ENCODE data around the gene FNDC3A.
A peak's percentile ranks its signal among the peaks of the same experiment; 100 is the strongest.
"Not testable (repeated sequence)": the region's sequence is repeated elsewhere in the genome, so short reads cannot be mapped to it uniquely, and the experiment has no call there.

FNDC3A gene

GRCh38 chr13:48985756-48986155, 10.0 kb downstream of the FNDC3A start:
- Histone ChIP-seq H3K36me3 (peaks cover under 1 to 49% (median 37%) of the 10 kb centered on the region in 11 experiments; a peak in 20 of 22 replicates), H3K9me3 (replicated peaks in 1 of 11) (peaks cover 29 to 57% (median 44%) of the 10 kb centered on the region in 11 experiments), H3K4me2 (no peak overlapping the region), H3K9ac (no peak overlapping the region), H3K4me3 (no peak overlapping the region), H3K4me1 (peaks cover 0 to 8% (median 3%) of the 10 kb centered on the region in 10 experiments; a peak in 16 of 20 replicates), H3K27me3 (no peaks in the 10 kb centered on the region), H3K27ac (no peak overlapping the region), H4K20me1 (peaks cover 0 to 26% (median 10%) of the 10 kb centered on the region in 11 experiments; a peak in 10 of 22 replicates)
- TF ChIP-seq Cebpa-rat (IDR thresholded peaks at IDR 0.05) = no peak

DNA sequence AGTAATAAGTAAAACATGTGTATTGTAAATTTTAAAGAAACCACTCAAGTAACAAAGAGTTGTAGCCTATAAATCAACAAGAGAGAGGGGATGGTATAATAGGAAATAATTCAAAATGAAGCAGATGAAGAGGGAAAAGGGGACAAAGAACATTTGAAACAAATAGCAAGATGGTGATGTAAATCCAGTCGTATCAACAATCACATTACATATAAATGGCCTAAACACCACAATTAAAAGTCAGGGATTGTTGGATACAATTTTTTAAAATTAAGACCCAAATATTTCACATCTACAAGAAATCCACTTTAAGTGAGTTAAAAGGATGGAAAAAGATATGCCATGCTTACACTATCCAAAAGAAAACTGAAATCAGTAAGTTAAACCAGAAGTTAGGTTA, 15.2 kb downstream of the FNDC3A start:
- H3K27ac ChIP-seq = no peak overlapping the region
- H3K9ac ChIP-seq = no peak overlapping the region
- peaks cover 0 to 12% (median 7%) of the 10 kb centered on the region in 10 experiments; a peak in 11 of 20 replicates for H3K4me1 ChIP-seq
- H3K9me3 ChIP-seq (replicated peaks in 1 of 11) = peaks cover 46 to 70% (median 56%) of the 10 kb centered on the region in 11 experiments
- peaks cover 0 to 4% (median 0%) of the 10 kb centered on the region in 11 experiments; a peak in 2 of 22 replicates for H4K20me1 ChIP-seq
- peaks cover 21 to 71% (median 50%) of the 10 kb centered on the region in 11 experiments; a peak in 21 of 22 replicates for H3K36me3 ChIP-seq
- H3K27me3 ChIP-seq = no peaks in the 10 kb centered on the region
- no peak for TF ChIP-seq Cebpa-rat (IDR thresholded peaks at IDR 0.05)
- H3K4me2 ChIP-seq = no peak overlapping the region
- H3K4me3 ChIP-seq = no peak overlapping the region

DNA sequence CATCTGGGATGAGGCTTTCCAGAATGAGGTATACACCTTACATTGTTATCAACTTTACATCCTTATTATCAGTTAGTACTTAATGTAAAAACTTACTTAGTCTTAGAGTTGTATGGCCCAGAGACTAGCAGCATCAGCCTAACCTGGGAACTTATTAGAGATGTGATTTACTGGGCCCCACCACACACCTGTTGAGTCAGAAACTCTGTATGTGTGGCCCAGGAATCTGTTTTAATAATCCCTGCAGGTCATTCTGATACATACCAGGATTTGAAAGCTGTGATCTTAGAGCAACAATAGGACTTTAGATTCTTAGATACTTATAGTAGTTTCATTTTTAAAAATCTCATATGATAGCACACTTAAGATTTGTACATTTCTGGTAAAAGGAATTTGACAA, 17.4 kb downstream of the FNDC3A start:
- Histone ChIP-seq H4K20me1 (no peaks in the 10 kb centered on the region; a peak in 2 of 22 replicates), H3K4me2 (no peak overlapping the region), H3K27ac (no peak overlapping the region), H3K27me3 (no peaks in the 10 kb centered on the region), H3K4me1 (peaks cover 0 to 12% (median 7%) of the 10 kb centered on the region in 10 experiments; a peak in 11 of 20 replicates), H3K36me3 (peaks cover 30 to 79% (median 52%) of the 10 kb centered on the region in 11 experiments; a peak in 21 of 22 replicates), H3K9me3 (replicated peaks in 1 of 11) (peaks cover 45 to 75% (median 58%) of the 10 kb centered on the region in 11 experiments), H3K4me3 (no peak overlapping the region), H3K9ac (no peak overlapping the region)
- no peak for TF ChIP-seq Cebpa-rat (IDR thresholded peaks at IDR 0.05)

GRCh38 chr13:48994706-48995105, 19.0 kb downstream of the FNDC3A start:
- H3K27me3 ChIP-seq = no peaks in the 10 kb centered on the region
- no peaks in the 10 kb centered on the region; a peak in 1 of 22 replicates for H4K20me1 ChIP-seq
- H3K9ac ChIP-seq = no peak overlapping the region
- peak overlapping the region in 6 of 11 experiments; percentile 4 to 48 (median 38); a peak in 9 of 22 replicates for H3K4me2 ChIP-seq
- H3K4me3 ChIP-seq = no peak overlapping the region
- TF ChIP-seq Cebpa-rat (IDR thresholded peaks at IDR 0.05) = no peak
- peak overlapping the region in 6 of 11 experiments; percentile 8 to 59 (median 43); a peak in 10 of 22 replicates for H3K27ac ChIP-seq
- peaks cover 0 to 12% (median 7%) of the 10 kb centered on the region in 10 experiments; a peak in 11 of 20 replicates for H3K4me1 ChIP-seq
- peaks cover 40 to 75% (median 53%) of the 10 kb centered on the region in 11 experiments; a peak in 21 of 22 replicates for H3K36me3 ChIP-seq
- H3K9me3 ChIP-seq (replicated peaks in 1 of 11) = peaks cover 45 to 76% (median 56%) of the 10 kb centered on the region in 11 experiments

DNA sequence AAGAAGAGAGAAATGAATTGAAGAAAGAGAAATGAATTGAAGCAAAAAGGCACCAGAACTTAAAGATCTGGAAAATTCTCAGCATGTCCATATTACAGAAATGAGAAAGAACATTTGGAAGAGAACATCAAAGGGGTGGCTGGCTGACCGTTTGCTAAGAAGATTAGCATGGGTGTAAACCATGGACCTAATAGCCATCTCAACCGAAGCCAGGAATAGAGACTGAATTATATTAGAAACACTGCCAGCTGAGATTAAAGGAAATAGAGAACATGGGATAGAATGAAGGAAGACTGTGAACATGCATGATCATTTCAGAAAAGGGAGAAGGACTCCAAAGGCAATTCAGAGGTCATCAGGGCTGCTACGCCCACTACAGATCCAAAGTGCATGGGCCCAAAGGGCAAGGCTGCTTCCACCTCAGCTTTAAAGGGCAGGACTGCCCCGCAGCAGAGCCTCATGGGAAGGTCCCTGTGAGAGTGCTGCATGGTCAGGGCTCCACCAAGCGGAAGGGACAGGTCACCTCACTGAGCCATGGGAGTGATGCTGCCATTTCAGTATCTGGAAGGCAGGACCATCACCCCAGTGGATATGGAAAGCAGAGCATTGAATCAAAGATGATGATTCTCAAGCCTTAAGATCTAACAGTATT, 23.1 kb downstream of the FNDC3A start:
- Histone ChIP-seq H3K27me3 (no peaks in the 10 kb centered on the region), H3K9ac (no peak overlapping the region), H3K9me3 (replicated peaks in 1 of 11) (peaks cover 49 to 73% (median 62%) of the 10 kb centered on the region in 11 experiments), H3K4me2 (no peak overlapping the region), H3K4me3 (no peak overlapping the region), H3K36me3 (peaks cover 33 to 80% (median 53%) of the 10 kb centered on the region in 11 experiments; a peak in 21 of 22 replicates), H4K20me1 (peaks cover 0 to 5% (median 0%) of the 10 kb centered on the region in 11 experiments; a peak in 1 of 22 replicates), H3K27ac (no peak overlapping the region), H3K4me1 (peaks cover 0 to 12% (median 7%) of the 10 kb centered on the region in 10 experiments; a peak in 11 of 20 replicates)
- no peak for TF ChIP-seq Cebpa-rat (IDR thresholded peaks at IDR 0.05)

GRCh38 chr13:49000247-49000646, 24.5 kb downstream of the FNDC3A start:
- Histone ChIP-seq H3K4me1 (no peaks in the 10 kb centered on the region), H3K27ac (no peak overlapping the region), H3K9ac (no peak overlapping the region), H3K27me3 (no peaks in the 10 kb centered on the region), H3K4me2 (no peak overlapping the region), H3K4me3 (no peak overlapping the region; a peak in 1 of 20 replicates), H4K20me1 (peaks cover 0 to 12% (median 0%) of the 10 kb centered on the region in 11 experiments; a peak in 1 of 22 replicates), H3K36me3 (peaks cover 29 to 69% (median 48%) of the 10 kb centered on the region in 11 experiments; a peak in 21 of 22 replicates), H3K9me3 (replicated peaks in 1 of 11) (peaks cover 49 to 71% (median 58%) of the 10 kb centered on the region in 11 experiments)
- TF ChIP-seq Cebpa-rat (IDR thresholded peaks at IDR 0.05) = no peak

GRCh38 chr13:49018986-49019635, 43.4 kb downstream of the FNDC3A start:
- not testable (repeated sequence) for H3K27me3 ChIP-seq, H3K4me2 ChIP-seq, H3K4me3 ChIP-seq, H3K9ac ChIP-seq, H3K27ac ChIP-seq, H4K20me1 ChIP-seq, H3K4me1 ChIP-seq
- Histone ChIP-seq H3K9me3 (replicated peaks in 1 of 11) (peaks cover 39 to 58% (median 49%) of the 10 kb centered on the region in 11 experiments), H3K36me3 (peaks cover 12 to 45% (median 35%) of the 10 kb centered on the region in 11 experiments; a peak in 21 of 22 replicates)

GRCh38 chr13:49020328-49020727, 44.6 kb downstream of the FNDC3A start:
- Histone ChIP-seq H3K9me3 (replicated peaks in 1 of 11) (peaks cover 41 to 64% (median 53%) of the 10 kb centered on the region in 11 experiments), H3K9ac (no peak overlapping the region), H3K36me3 (peaks cover 17 to 54% (median 42%) of the 10 kb centered on the region in 11 experiments; a peak in 21 of 22 replicates), H4K20me1 (no peaks in the 10 kb centered on the region), H3K4me3 (no peak overlapping the region), H3K27me3 (no peaks in the 10 kb centered on the region), H3K4me1 (no peaks in the 10 kb centered on the region; a peak in 1 of 20 replicates), H3K27ac (no peak overlapping the region), H3K4me2 (no peak overlapping the region)
- TF ChIP-seq Cebpa-rat (IDR thresholded peaks at IDR 0.05) = no peak
